Measurements from ENCODE around the gene IFFO2.
A peak's percentile ranks its signal among the peaks of the same experiment; 100 is the strongest.

IFFO2 gene

DNA sequence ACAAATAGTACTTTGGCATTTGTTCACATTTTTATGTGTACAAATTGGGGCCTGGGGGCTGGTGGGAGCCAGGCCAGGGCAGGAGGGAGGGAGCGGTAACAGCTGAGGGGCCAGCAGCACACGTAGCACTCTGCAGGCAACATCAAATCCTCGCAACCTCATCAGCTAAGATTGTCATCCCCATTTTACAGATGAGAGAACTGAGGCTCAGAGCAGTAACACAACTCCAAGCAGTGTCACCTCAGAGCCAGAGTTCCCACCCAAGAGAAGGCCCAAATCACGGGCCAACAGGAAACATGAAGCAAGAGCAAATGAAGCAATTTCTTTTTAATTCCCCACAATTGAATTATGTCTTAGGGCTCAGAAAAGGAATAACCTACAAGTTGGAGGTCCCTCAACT, 14.1 kb downstream of the IFFO2 start:
- H3K27ac ChIP-seq: peak overlapping the region; percentile 23 to 25
- intact Hi-C loops (cut with DNase I; ENCODE audit: low total_unique reads): no loop called here
- no peak for DNase-seq
- H3K4me3 ChIP-seq: no peak overlapping the region
- H3K36me3 ChIP-seq: no peaks in the 10 kb centered on the region
- TF ChIP-seq CTCF (IDR thresholded peaks at IDR 0.05): no peak
- peaks cover 15 to 98% (median 81%) of the 10 kb centered on the region in 4 donors for H3K4me1 ChIP-seq
- H3K9me3 ChIP-seq: no peaks in the 10 kb centered on the region
- H3K27me3 ChIP-seq: no peaks in the 10 kb centered on the region

- Histone ChIP-seq H3K36me3 (no peaks in the 10 kb centered on the region), H3K27me3 (no peaks in the 10 kb centered on the region), H3K4me1 (peaks cover 15 to 96% (median 83%) of the 10 kb centered on the region in 4 donors), H3K4me3 (no peak overlapping the region), H3K9me3 (no peaks in the 10 kb centered on the region), H3K27ac (peak overlapping the region; percentile 23 to 25)
- intact Hi-C loops (cut with DNase I; ENCODE audit: low total_unique reads): no loop called here
- no peak for TF ChIP-seq CTCF (IDR thresholded peaks at IDR 0.05)
- no peak for DNase-seq
These were observed 15.0 kb downstream of the IFFO2 start for GRCh38 chr1:18941221-18942141.

- Histone ChIP-seq H3K4me3 (no peak overlapping the region), H3K9me3 (no peaks in the 10 kb centered on the region), H3K27me3 (no peaks in the 10 kb centered on the region), H3K27ac (peak overlapping the region in 1 of 2 donors; percentile 9), H3K36me3 (no peaks in the 10 kb centered on the region), H3K4me1 (peaks cover 15 to 92% (median 80%) of the 10 kb centered on the region in 4 donors)
- intact Hi-C loops (cut with DNase I; ENCODE audit: low total_unique reads): no loop called here
- no peak for DNase-seq
- TF ChIP-seq CTCF (IDR thresholded peaks at IDR 0.05): no peak
These were observed 16.0 kb downstream of the IFFO2 start for GRCh38 chr1:18940303-18941020.

DNA sequence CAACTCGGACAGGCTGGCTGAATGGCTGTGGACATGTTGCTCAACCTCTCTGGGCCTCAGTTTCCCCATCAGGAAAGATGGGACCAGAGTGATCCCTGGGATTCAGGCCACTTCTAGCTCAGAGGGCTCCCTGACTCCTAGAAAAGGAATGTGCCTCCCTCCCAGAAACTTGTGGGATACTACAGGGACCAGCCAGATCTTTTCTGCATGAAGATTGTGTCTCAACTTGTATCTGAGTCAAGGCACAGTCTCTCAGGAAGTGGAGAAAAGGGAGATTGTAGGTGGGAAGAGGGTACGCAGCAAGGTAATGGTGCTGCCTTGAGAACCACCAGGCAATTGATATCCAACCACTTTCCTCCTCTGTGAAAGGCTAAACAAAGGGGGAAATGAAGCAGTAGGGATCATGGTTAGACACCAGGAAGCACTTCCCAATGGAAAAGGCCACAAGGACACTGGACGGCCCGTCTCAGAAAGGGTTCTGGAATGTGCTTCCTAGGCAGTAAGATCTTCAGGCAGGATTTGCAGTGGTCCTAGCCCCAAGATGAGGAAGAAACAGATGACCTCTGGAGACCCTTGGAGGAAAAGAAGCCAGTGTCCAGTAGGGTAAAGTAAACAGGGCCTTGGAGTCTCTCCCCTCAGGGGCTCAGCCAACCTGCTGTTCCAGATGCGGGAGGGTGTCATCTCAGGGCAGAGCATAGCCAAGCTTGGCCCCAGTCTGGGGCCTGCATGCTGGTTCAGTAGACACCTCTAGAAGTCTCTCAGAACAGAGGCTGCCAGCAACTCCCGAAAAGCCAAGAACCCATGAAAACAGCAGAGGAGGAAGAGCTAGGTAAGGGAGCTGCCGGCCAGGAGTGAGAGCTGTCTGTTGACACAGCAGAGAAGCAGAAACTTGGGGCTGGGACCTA, 16.8 kb downstream of the IFFO2 start:
- DNase-seq: no peak
- Histone ChIP-seq H3K4me1 (peaks cover 10 to 84% (median 72%) of the 10 kb centered on the region in 4 donors), H3K36me3 (no peaks in the 10 kb centered on the region), H3K27me3 (no peaks in the 10 kb centered on the region), H3K9me3 (no peaks in the 10 kb centered on the region), H3K4me3 (no peak overlapping the region), H3K27ac (peak overlapping the region in 1 of 2 donors; percentile 9)
- no peak for TF ChIP-seq CTCF (IDR thresholded peaks at IDR 0.05)
- intact Hi-C loops (cut with DNase I; ENCODE audit: low total_unique reads): no loop called here

- TF ChIP-seq CTCF (IDR thresholded peaks at IDR 0.05): no peak
- Histone ChIP-seq H3K9me3 (no peaks in the 10 kb centered on the region), H3K36me3 (no peaks in the 10 kb centered on the region), H3K27ac (no peak overlapping the region), H3K4me1 (peaks cover 10 to 76% (median 64%) of the 10 kb centered on the region in 4 donors), H3K4me3 (no peak overlapping the region), H3K27me3 (no peaks in the 10 kb centered on the region)
- no peak for DNase-seq
- intact Hi-C loops (cut with DNase I; ENCODE audit: low total_unique reads): no loop called here
These were observed 17.8 kb downstream of the IFFO2 start for GRCh38 chr1:18938707-18939070.
